ENCODE data around the gene GIMAP4. TPM values are rescaled to one million over a fixed set of nuclear protein-coding genes. Genes with fewer than 3 reads are reported as not detected.
A peak's percentile ranks its signal among the peaks of the same experiment; 100 is the strongest.
"Not testable (repeated sequence)": the region's sequence is repeated elsewhere in the genome, so short reads cannot be mapped to it uniquely, and the experiment has no call there.

GIMAP4 gene
- polyA plus RNA-seq = 1 to 10 TPM; 4.6 to 5.3 TPM

- Histone ChIP-seq H3K4me3 (ENCODE audit: low read depth in 1 of 2, low read length in 2 of 2) (peak within 1 kb of the TSS; percentile 38 to 46), H3K27me3 (ENCODE audit: control insufficient read depth in 1 of 2, insufficient read depth in 2 of 2, low read length in 2 of 2) (no peaks in the 10 kb centered on the region), H3K27ac (ENCODE audit: low read depth in 2 of 2, low read length in 1 of 2) (peak within 1 kb of the TSS; percentile 36 to 61), H3K9me3 (ENCODE audit: control insufficient read depth in 2 of 2, insufficient read depth in 1 of 2, low read depth in 1 of 2, low read length in 1 of 2) (no peaks in the 10 kb centered on the region), H3K36me3 (ENCODE audit: control insufficient read depth in 2 of 2, insufficient read depth in 2 of 2, low read length in 1 of 2) (no peaks in the 10 kb centered on the region), H3K4me1 (ENCODE audit: control insufficient read depth in 2 of 2, insufficient read depth in 2 of 2, low read length in 1 of 2) (no peaks in the 10 kb centered on the region)
- 50 to 55% methylated on average over 9 of the region's 9 CpGs for WGBS, 2 donors
Measured at GRCh38 chr7:150567169-150567568, at the start of gene GIMAP4. Gene GIMAP4, plus strand, starts transcription at chr7:150567390. Its CDS starts 2,512 bp downstream, at chr7:150569902.

DNA sequence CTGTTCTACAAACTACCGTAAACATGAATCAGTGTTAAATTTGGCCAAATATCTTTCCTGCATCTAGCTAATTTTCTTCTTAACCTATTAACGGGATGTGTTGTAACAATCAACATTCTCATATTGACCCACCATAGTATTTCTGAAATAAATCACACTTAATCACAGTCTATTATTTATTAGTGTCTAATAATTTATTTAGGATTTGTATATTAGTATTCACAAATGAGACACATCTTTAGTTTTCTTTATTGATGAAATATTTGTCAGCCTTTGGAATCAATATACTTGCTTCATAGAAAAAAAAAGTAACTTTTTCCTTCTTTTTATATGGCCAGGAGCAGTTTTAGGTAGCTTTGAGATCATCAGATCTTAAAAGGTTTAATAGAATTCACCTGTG, 47.9 kb upstream of the GIMAP4 start:
- H3K27ac ChIP-seq (ENCODE audit: low read depth in 2 of 2, low read length in 1 of 2) = no peak overlapping the region
- no peaks in the 10 kb centered on the region for H3K36me3 ChIP-seq (ENCODE audit: control insufficient read depth in 2 of 2, insufficient read depth in 2 of 2, low read length in 1 of 2)
- H3K9me3 ChIP-seq (ENCODE audit: control insufficient read depth in 2 of 2, insufficient read depth in 1 of 2, low read depth in 1 of 2, low read length in 1 of 2) = no peaks in the 10 kb centered on the region
- H3K27me3 ChIP-seq (ENCODE audit: control insufficient read depth in 1 of 2, insufficient read depth in 2 of 2, low read length in 2 of 2) = no peaks in the 10 kb centered on the region
- 42 to 52% methylated on average over 2 of the region's 2 CpGs for WGBS, 2 donors
- no peak overlapping the region for H3K4me3 ChIP-seq (ENCODE audit: low read depth in 1 of 2, low read length in 2 of 2)
- H3K4me1 ChIP-seq (ENCODE audit: control insufficient read depth in 2 of 2, insufficient read depth in 2 of 2, low read length in 1 of 2) = no peaks in the 10 kb centered on the region

- 74% methylated on average over 8 of the region's 8 CpGs for WGBS, 2 donors
- H3K4me3 ChIP-seq (ENCODE audit: low read depth in 1 of 2, low read length in 2 of 2) = peak overlapping the region in 1 of 2 donors; percentile 2
- H3K36me3 ChIP-seq (ENCODE audit: control insufficient read depth in 2 of 2, insufficient read depth in 2 of 2, low read length in 1 of 2) = no peaks in the 10 kb centered on the region
- H3K9me3 ChIP-seq (ENCODE audit: control insufficient read depth in 2 of 2, insufficient read depth in 1 of 2, low read depth in 1 of 2, low read length in 1 of 2) = no peaks in the 10 kb centered on the region
- no peaks in the 10 kb centered on the region for H3K4me1 ChIP-seq (ENCODE audit: control insufficient read depth in 2 of 2, insufficient read depth in 2 of 2, low read length in 1 of 2)
- peak overlapping the region in 1 of 2 donors; percentile 20 for H3K27ac ChIP-seq (ENCODE audit: low read depth in 2 of 2, low read length in 1 of 2)
- H3K27me3 ChIP-seq (ENCODE audit: control insufficient read depth in 1 of 2, insufficient read depth in 2 of 2, low read length in 2 of 2) = no peaks in the 10 kb centered on the region
Measured at GRCh38 chr7:150520145-150520544, 47.0 kb upstream of the GIMAP4 start.

DNA sequence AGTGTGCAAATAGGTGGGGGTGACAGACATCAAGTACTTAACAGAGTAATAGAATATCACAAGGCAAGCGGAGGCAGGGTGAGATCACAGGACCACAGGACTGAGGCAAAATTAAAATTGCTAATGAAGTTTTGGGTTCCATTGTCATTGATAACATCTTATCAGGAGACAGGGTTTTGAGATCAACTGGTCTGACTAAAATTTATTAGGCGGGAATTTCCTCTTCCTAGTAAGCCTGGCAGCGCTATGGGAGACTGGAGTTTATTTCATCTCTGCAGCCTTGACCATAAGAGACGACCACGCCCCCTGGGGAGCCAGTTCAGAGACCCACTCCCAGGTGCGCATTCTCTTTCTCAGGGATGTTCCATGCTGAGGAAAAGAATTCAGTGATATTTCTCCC, 44.3 kb upstream of the GIMAP4 start:
- not testable (repeated sequence) for H3K9me3 ChIP-seq (ENCODE audit: control insufficient read depth in 2 of 2, insufficient read depth in 1 of 2, low read depth in 1 of 2, low read length in 1 of 2); H3K36me3 ChIP-seq (ENCODE audit: control insufficient read depth in 2 of 2, insufficient read depth in 2 of 2, low read length in 1 of 2); H3K27ac ChIP-seq (ENCODE audit: low read depth in 2 of 2, low read length in 1 of 2); H3K27me3 ChIP-seq (ENCODE audit: control insufficient read depth in 1 of 2, insufficient read depth in 2 of 2, low read length in 2 of 2); H3K4me3 ChIP-seq (ENCODE audit: low read depth in 1 of 2, low read length in 2 of 2); H3K4me1 ChIP-seq (ENCODE audit: control insufficient read depth in 2 of 2, insufficient read depth in 2 of 2, low read length in 1 of 2)
- 70 to 73% methylated on average over 6 of the region's 6 CpGs for WGBS, 2 donors

DNA sequence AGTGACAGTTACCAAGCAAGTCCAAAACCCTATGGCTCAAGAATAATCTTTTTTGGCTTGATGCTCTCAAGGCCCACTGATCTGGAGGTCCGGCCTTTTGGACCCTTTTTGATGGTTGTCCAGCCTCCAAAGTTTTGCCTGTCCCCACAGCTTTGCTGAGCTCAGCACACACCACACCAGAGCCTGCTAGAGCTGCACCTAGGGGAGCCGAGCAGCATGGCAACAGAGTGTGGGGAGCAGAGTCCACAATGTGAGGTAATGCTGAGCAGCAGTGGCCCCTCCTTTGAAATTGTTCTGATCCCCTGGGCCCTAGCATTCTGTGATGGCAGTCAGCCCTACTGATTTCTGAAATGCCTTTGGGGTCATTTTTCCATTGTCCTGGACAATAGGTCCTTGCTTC, 43.2 kb upstream of the GIMAP4 start:
- Histone ChIP-seq H3K27me3 (ENCODE audit: control insufficient read depth in 1 of 2, insufficient read depth in 2 of 2, low read length in 2 of 2) (no peaks in the 10 kb centered on the region), H3K4me3 (ENCODE audit: low read depth in 1 of 2, low read length in 2 of 2) (no peak overlapping the region), H3K27ac (ENCODE audit: low read depth in 2 of 2, low read length in 1 of 2) (no peak overlapping the region), H3K36me3 (ENCODE audit: control insufficient read depth in 2 of 2, insufficient read depth in 2 of 2, low read length in 1 of 2) (no peaks in the 10 kb centered on the region), H3K4me1 (ENCODE audit: control insufficient read depth in 2 of 2, insufficient read depth in 2 of 2, low read length in 1 of 2) (no peaks in the 10 kb centered on the region), H3K9me3 (ENCODE audit: control insufficient read depth in 2 of 2, insufficient read depth in 1 of 2, low read depth in 1 of 2, low read length in 1 of 2) (no peaks in the 10 kb centered on the region)
- 39 to 46% methylated on average over 2 of the region's 2 CpGs for WGBS, 2 donors

- H3K36me3 ChIP-seq (ENCODE audit: control insufficient read depth in 2 of 2, insufficient read depth in 2 of 2, low read length in 1 of 2) = no peaks in the 10 kb centered on the region
- no peak overlapping the region for H3K4me3 ChIP-seq (ENCODE audit: low read depth in 1 of 2, low read length in 2 of 2)
- H3K27ac ChIP-seq (ENCODE audit: low read depth in 2 of 2, low read length in 1 of 2) = no peak overlapping the region
- peaks cover 0 to 2% of the 10 kb centered on the region in 2 donors for H3K9me3 ChIP-seq (ENCODE audit: control insufficient read depth in 2 of 2, insufficient read depth in 1 of 2, low read depth in 1 of 2, low read length in 1 of 2)
- H3K4me1 ChIP-seq (ENCODE audit: control insufficient read depth in 2 of 2, insufficient read depth in 2 of 2, low read length in 1 of 2) = no peaks in the 10 kb centered on the region
- WGBS, 2 donors = 87 to 90% methylated on average over 1 of the region's 1 CpG
- H3K27me3 ChIP-seq (ENCODE audit: control insufficient read depth in 1 of 2, insufficient read depth in 2 of 2, low read length in 2 of 2) = no peaks in the 10 kb centered on the region
Measured at GRCh38 chr7:150531704-150532103, 35.5 kb upstream of the GIMAP4 start.

DNA sequence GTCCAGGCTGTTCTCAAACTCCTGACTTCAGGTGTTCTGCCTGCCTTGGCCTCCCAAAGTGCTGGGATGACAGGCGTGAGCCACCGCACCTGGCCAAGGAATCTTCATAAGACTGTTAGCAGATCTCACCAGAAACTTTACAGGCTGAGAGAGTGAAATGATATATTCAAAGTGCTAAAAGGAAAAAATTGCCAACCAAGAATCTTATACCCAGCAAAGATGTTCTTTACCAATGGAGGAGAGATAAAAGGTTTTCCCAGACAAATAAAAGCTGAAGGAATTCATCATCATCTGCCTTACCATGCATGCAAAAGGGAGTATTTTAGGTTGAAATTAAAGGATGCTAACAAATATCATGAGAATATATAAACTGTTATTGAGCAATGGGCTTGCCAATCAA, 28.9 kb upstream of the GIMAP4 start:
- Histone ChIP-seq H3K4me3 (ENCODE audit: low read depth in 1 of 2, low read length in 2 of 2) (no peak overlapping the region), H3K9me3 (ENCODE audit: control insufficient read depth in 2 of 2, insufficient read depth in 1 of 2, low read depth in 1 of 2, low read length in 1 of 2) (peaks cover 0 to 2% of the 10 kb centered on the region in 2 donors), H3K4me1 (ENCODE audit: control insufficient read depth in 2 of 2, insufficient read depth in 2 of 2, low read length in 1 of 2) (no peaks in the 10 kb centered on the region), H3K36me3 (ENCODE audit: control insufficient read depth in 2 of 2, insufficient read depth in 2 of 2, low read length in 1 of 2) (no peaks in the 10 kb centered on the region), H3K27me3 (ENCODE audit: control insufficient read depth in 1 of 2, insufficient read depth in 2 of 2, low read length in 2 of 2) (no peaks in the 10 kb centered on the region), H3K27ac (ENCODE audit: low read depth in 2 of 2, low read length in 1 of 2) (no peak overlapping the region)
- WGBS, 2 donors = 96% methylated on average over 2 of the region's 2 CpGs

GRCh38 chr7:150553163-150553562, 14.0 kb upstream of the GIMAP4 start:
- H3K27ac ChIP-seq (ENCODE audit: low read depth in 2 of 2, low read length in 1 of 2) = no peak overlapping the region
- H3K27me3 ChIP-seq (ENCODE audit: control insufficient read depth in 1 of 2, insufficient read depth in 2 of 2, low read length in 2 of 2) = no peaks in the 10 kb centered on the region
- H3K9me3 ChIP-seq (ENCODE audit: control insufficient read depth in 2 of 2, insufficient read depth in 1 of 2, low read depth in 1 of 2, low read length in 1 of 2) = peaks cover 3 to 7% of the 10 kb centered on the region in 2 donors
- no peak overlapping the region for H3K4me3 ChIP-seq (ENCODE audit: low read depth in 1 of 2, low read length in 2 of 2)
- H3K4me1 ChIP-seq (ENCODE audit: control insufficient read depth in 2 of 2, insufficient read depth in 2 of 2, low read length in 1 of 2) = no peaks in the 10 kb centered on the region
- no peaks in the 10 kb centered on the region for H3K36me3 ChIP-seq (ENCODE audit: control insufficient read depth in 2 of 2, insufficient read depth in 2 of 2, low read length in 1 of 2)

DNA sequence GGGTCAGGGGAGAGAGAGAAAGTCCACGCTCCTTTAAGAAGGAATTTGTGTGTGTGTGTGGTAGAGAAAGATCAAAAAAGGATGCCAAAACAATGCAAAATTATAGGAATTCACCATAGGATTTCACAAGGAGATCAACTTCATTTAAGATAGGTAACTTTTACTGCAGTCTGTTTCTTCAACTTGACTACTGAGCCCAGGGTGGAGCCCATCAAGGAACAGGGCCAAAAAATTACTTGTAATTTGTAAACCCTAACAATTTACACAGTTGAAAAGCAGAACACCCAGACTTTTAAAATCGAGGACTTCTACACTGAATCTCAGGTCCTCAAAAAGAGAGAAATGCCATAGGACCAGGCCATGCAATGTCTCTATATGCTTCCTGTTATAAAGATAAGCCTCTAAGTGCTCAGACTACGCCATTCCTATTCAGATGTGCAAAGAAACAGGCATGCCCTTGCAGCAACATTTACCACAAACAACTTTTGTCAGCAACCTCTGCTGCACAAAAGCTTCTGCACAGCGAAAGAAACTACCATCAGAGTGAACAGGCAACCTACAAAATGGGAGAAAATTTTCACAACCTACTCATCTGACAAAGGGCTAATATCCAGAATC, 10.6 kb upstream of the GIMAP4 start:
- no peaks in the 10 kb centered on the region for H3K36me3 ChIP-seq (ENCODE audit: control insufficient read depth in 2 of 2, insufficient read depth in 2 of 2, low read length in 1 of 2)
- no peak overlapping the region for H3K27ac ChIP-seq (ENCODE audit: low read depth in 2 of 2, low read length in 1 of 2)
- 36 to 45% methylated on average over 4 of the region's 4 CpGs for WGBS, 2 donors
- no peaks in the 10 kb centered on the region for H3K4me1 ChIP-seq (ENCODE audit: control insufficient read depth in 2 of 2, insufficient read depth in 2 of 2, low read length in 1 of 2)
- H3K4me3 ChIP-seq (ENCODE audit: low read depth in 1 of 2, low read length in 2 of 2) = no peak overlapping the region
- peaks cover 0 to 5% of the 10 kb centered on the region in 2 donors for H3K9me3 ChIP-seq (ENCODE audit: control insufficient read depth in 2 of 2, insufficient read depth in 1 of 2, low read depth in 1 of 2, low read length in 1 of 2)
- no peaks in the 10 kb centered on the region for H3K27me3 ChIP-seq (ENCODE audit: control insufficient read depth in 1 of 2, insufficient read depth in 2 of 2, low read length in 2 of 2)

DNA sequence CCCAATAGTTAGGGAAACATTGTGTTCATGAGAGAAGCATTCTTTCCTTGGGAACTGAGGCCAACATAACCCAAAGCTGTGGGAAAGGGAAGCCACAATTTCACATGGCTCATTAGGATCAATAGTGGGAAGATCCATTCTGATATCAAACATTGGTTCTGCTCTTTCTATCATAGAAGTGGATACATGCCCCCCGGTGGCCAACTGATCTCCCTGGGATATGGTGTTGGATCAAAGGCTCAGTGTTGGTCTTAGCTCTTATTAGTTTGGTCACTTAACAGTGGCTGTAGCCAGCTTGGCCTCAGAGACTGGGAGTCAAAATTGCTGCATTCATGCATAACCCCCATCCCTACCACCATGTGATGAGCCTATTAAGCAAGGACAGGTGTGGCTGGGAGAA, 6.7 kb upstream of the GIMAP4 start:
- H3K27ac ChIP-seq (ENCODE audit: low read depth in 2 of 2, low read length in 1 of 2) = no peak overlapping the region
- peaks cover 0 to 5% of the 10 kb centered on the region in 2 donors for H3K9me3 ChIP-seq (ENCODE audit: control insufficient read depth in 2 of 2, insufficient read depth in 1 of 2, low read depth in 1 of 2, low read length in 1 of 2)
- no peaks in the 10 kb centered on the region for H3K36me3 ChIP-seq (ENCODE audit: control insufficient read depth in 2 of 2, insufficient read depth in 2 of 2, low read length in 1 of 2)
- no peaks in the 10 kb centered on the region for H3K4me1 ChIP-seq (ENCODE audit: control insufficient read depth in 2 of 2, insufficient read depth in 2 of 2, low read length in 1 of 2)
- no peaks in the 10 kb centered on the region for H3K27me3 ChIP-seq (ENCODE audit: control insufficient read depth in 1 of 2, insufficient read depth in 2 of 2, low read length in 2 of 2)
- WGBS, 2 donors = 12 to 70% methylated on average over 1 of the region's 1 CpG
- no peak overlapping the region for H3K4me3 ChIP-seq (ENCODE audit: low read depth in 1 of 2, low read length in 2 of 2)
